ENCODE measurements around the gene RPL39L.

DNA sequence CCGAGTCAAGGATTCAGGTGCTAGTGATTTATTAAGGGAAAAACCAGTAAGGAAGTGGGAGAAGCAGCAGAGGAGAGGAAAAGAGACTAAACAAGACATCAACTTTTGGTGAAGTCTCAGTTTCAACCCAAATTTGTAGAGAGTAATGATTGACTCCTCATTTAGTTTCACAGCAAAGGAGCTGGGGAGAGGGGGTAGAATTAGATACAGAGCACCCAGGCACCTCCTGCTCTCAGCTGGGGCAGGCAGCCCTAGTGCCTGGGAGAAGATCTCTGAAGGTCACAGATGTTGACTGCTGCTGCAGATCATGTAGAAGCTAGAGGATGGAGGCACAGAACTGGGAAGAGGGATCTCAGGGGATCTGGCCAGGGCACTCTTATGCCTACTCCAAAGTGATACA lies 29.1 kb downstream of the RPL39L start:
- TF ChIP-seq, protein P1, sequence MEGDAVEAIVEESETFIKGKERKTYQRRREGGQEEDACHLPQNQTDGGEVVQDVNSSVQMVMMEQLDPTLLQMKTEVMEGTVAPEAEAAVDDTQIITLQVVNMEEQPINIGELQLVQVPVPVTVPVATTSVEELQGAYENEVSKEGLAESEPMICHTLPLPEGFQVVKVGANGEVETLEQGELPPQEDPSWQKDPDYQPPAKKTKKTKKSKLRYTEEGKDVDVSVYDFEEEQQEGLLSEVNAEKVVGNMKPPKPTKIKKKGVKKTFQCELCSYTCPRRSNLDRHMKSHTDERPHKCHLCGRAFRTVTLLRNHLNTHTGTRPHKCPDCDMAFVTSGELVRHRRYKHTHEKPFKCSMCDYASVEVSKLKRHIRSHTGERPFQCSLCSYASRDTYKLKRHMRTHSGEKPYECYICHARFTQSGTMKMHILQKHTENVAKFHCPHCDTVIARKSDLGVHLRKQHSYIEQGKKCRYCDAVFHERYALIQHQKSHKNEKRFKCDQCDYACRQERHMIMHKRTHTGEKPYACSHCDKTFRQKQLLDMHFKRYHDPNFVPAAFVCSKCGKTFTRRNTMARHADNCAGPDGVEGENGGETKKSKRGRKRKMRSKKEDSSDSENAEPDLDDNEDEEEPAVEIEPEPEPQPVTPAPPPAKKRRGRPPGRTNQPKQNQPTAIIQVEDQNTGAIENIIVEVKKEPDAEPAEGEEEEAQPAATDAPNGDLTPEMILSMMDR (IDR thresholded peaks at IDR 0.05; ENCODE audit: borderline replicate concordance, extremely low read depth, low read length, poor library complexity, severe bottlenecking): no peak
- TF ChIP-seq EZH2 (IDR thresholded peaks at IDR 0.05; ENCODE audit: borderline replicate concordance, low read depth, low read length, severe bottlenecking): no peak
